Activated T-cell treated with anti-CD3 and anti-CD28 coated beads for 4 hours (primary cell): ENCODE results near the gene UBN2.
"Not testable (repeated sequence)": the region's sequence is repeated elsewhere in the genome, so short reads cannot be mapped to it uniquely, and the experiment has no call there.

ENCODE experiments used
- DNase-seq: peaks from one replicate; pipeline ENCODE4 v3.0.0-alpha.2; 2020

Gene UBN2

DNA sequence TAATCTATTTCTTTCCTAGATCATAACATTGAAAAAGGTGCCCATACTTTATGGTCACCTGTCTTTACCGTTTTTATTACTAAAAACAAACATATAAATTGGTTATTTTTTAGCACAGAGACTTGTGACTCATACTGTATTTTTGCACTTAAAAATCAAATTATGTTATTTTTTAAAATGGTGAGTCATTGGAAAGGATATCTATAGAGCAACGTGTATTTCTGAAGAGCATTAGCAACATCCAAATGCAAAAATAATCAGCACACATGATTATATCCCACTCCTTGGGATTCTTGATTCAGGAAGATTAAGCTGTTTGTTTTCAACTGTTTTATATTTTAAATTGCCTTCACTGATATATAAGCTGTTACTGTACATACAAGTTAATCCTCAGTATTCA lies 69.4 kb downstream of the UBN2 start:
- no peak for DNase-seq

GRCh38 chr7:139304517-139304916 lies 73.5 kb downstream of the UBN2 start:
- no peak for DNase-seq

- no peak for DNase-seq
These were observed 87.0 kb downstream of the UBN2 start for GRCh38 chr7:139317939-139318505.

- DNase-seq: no peak
These were observed 90.2 kb downstream of the UBN2 start for GRCh38 chr7:139321071-139321745.

- not testable (repeated sequence) for DNase-seq
These were observed 93.7 kb downstream of the UBN2 start for GRCh38 chr7:139324709-139325108.

- no peak for DNase-seq
These were observed 97.3 kb downstream of the UBN2 start for GRCh38 chr7:139328375-139328774.

- no peak for DNase-seq
These were observed 98.1 kb downstream of the UBN2 start for GRCh38 chr7:139329119-139329518.

DNA sequence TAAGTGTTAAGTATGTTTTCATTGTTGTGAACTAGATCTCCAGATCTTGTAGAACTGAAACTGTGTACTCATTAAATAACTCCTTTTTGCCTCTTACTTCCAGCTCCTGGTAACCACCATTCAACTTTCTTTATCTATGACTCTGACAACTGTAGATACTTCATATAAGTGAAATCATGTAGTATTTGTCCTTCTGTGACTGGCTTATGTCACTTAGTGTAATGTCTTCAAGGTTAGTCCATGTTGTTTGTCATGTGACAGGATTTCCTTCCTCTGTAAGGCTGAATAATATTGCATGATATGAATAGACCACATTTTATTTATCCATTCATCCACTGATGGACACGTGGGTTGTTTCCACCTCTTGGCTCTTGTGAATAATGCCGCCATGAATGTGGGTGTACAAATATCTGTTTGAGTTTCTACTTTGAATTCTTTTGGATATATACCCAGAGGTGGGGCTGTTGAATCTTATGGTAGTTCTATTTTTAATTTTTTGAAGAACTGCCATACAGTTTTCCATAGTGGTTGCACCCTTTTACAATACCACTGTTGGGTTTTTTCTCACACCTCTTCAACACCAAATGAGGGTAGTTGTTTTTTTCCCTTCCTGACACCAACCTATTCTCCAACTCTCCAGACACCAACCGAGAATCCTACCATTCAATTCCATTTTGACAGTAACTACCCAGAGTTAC lies 99.4 kb downstream of the UBN2 start:
- no peak for DNase-seq

DNA sequence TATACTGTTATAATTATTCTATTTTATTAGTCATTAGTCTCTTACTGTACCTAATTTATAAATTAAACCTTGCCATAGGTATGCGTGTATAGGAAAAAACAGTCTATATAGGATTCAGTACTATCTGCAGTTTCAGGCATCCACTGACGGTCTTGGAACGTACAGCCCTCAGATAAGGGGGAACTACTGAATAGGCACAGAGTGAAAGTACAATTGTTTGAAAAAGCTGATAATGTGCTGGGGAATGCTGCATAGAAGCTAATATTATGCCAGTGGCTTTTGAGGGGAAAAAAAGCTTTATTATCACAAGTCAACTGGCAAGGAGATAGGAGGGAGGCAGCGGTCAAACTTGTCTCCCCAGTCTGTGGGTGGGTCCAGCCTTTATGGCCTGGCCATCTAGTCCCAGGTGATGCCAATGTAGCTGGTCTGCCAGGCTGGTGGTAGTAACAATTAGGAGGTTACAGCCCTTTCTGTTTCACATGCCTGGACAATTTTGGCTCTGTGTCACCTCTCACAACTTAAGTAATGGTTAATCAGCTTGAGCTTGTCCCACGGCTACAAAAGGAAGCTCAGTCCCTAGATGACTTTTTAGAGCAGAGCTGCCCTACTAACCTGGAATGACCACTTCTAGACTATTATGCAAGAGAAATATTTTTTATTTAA lies 101.8 kb downstream of the UBN2 start:
- DNase-seq: no peak

GRCh38 chr7:139333443-139333842 lies 102.4 kb downstream of the UBN2 start:
- DNase-seq: not testable (repeated sequence)

DNA sequence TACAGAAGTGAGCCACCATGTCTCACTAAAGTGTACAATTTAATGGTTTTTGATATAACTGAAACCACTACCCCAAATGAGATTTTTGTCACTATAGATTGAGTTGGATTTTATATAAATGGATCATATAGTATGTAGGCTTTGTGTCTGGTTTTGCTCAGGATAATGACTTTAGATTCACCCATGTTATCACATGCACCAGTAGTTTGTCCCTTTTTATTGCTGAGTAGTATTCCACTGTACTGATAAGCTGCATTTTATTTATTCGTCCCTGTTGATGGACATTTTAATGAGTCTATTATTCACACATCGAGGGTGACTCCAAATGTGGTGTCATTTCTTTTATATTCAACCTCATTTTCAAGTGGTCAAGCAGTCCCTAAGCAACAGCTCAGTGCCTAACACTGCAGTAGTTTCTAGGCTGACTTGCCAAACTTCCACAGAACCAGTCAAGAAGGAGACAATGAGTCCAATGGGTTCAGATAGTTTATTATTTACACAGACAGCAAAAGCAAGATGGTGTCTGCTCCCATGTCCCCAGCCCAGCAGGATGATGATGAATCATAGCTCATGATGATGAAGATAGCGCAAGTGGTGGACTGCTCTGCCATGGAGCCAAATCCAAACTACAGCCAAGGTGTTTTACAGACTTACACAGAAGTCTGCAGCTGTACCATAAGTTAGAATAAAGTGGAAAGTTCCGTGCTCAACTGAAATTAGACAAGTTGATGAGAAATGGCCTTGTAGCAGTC lies 103.5 kb downstream of the UBN2 start:
- no peak for DNase-seq

DNA sequence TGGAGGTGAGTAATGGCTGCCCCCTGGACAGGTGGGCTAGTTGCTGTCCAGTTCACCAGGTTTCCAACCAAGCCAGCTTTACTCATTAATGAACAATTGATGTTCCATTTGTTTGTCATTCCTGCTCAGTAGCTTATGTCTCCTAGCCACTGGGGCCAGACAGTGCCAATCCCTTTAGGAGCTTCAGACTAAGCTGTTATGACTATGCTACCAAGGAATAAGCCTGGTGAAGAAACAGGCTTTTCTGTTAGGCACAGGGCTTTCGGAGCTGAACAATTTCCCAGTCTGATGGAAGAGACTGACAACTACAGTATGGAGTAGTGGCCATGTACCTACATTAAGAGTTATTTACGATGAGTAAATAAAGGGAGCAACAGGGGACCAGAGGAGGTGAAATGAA lies 108.0 kb downstream of the UBN2 start:
- DNase-seq: no peak

DNA sequence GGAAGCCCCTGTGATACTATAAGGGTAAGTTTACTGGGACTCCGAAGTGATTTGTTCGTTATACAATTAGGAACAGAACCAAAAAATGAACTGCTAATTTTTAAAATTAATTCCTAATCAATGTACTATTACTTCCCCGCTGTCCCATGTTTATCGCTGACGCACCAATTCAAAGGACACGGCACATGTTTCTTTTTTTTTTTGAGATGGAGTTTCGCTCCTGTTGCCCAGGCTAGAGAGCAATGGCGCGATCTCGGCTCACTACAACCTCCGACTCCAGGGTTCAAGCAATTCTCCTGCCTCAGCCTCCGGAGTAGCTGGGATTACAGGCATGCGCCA lies 108.6 kb downstream of the UBN2 start:
- no peak for DNase-seq

DNA sequence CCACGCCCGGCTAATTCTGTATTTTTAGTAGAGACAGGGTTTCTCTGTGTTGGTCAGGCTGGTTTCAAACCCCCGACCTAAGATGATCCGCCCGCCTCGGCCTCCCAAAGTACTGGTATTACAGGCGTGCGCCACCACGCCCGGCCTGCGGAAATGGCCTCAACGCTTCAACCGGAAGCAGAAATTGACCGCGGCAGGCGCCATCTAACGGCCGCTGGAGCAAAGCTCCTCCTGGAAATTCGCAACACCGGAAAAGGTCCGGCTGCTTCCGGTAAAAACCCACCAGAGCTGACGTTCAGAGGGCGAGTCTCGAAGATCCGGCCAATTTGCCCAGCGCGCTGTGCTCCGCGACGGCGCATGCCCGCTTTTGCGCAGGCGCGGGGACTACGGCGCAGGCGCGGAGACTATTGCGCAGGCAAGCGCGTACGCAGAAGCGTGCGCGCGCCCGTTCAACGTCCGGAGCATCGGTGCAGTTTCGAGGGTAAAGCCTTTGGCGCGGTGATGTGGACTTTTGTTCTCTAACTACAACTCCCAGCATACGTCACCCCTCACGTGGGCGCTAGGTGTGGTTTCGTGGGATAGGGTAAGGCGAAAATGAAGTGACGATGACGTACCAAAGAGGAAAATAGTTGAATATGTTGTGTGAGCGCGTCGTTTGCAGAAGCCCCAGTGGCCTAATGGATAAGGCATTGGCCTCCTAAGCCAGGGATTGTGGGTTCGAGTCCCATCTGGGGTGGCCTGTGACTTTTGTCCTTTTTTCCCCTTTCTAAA lies 109.2 kb downstream of the UBN2 start:
- DNase-seq: peak; percentile 99

- no peak for DNase-seq
These were observed 109.7 kb downstream of the UBN2 start for GRCh38 chr7:139340808-139341057.

DNA sequence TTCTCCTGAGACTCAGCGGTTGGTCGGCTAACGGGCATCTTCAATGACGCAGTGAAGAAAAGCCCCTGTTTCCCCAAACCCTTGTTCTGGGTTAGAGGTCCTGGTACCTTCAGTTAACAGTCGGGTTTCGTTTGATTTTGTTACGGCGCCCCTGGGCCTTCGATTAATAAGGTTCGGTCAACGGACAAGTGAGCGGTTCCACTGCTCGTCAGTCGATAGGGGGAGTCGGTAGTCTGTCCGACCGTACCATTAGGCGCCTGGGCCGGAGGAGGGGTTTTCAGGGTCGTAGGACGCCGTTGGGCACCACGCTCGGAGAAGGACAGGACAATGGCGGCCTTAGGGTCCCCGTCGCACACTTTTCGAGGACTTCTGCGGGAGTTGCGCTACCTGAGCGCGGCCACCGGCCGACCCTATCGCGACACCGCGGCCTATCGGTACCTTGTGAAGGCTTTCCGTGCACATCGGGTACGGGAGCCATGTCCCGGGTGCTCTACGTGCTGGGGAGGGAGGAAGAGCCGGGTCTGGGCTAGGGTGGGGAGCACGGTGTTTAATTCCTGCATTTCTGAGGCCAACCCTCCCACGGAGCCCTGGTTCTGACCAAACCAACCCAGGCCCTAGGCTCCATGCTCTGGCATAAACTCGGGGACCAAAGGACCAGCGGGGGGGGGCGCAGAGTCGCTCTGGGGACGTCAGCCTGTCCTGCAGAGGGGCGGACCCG lies 110.2 kb downstream of the UBN2 start, which contains the start of gene FMC1:
Gene FMC1 (plus strand): TSS at position 280 of the 718 bp plus-strand sequence. CDS start 48 bp downstream, at position 328.
- peak; percentile 71 for DNase-seq

DNA sequence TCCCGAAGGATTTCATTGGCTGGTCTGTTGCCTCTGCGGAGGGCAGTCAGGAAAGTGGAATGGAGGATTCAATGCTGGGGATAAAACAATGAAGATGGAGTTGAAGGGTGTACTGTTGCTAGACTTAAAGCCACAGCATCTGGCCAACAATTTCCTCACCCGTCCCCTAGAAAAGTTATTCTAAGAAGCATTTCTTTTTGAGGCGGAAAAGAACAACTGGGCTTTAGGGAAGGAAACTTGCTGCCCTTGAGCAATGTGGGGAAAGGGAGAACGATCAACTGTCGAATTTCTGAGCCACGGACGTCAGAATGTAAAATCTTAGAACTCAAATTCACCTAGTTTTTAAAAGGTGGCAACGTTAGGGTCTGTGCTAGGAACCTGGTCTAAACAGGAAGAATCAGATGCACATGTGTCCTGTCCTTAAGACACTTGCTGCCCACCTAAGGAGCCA lies 110.8 kb downstream of the UBN2 start:
- DNase-seq: no peak

GRCh38 chr7:139345042-139345441 lies 114.0 kb downstream of the UBN2 start:
- no peak for DNase-seq

DNA sequence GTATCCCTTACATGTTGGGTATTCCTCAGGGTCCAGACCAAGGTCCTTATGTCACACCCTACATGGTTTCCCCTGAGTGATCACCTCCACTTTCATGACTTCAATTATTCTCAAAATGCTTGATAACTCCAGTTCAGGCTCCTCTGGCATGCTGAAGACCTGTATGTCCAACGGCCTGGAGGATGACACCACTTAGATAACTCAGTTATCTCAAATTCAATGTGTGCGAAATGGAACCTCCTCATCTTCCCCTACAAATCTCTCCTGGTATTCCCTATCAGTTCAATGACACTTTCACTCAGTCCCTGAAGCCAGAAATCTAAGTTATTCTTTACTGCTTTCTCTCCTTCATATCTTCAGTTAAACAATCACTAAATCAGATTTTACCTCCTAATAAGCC lies 120.0 kb downstream of the UBN2 start:
- DNase-seq: no peak

GRCh38 chr7:139354729-139355128 lies 123.7 kb downstream of the UBN2 start:
- no peak for DNase-seq

GRCh38 chr7:139355320-139355719 lies 124.3 kb downstream of the UBN2 start:
- no peak for DNase-seq
